Panc1 (cell line): ENCODE data around the gene BTBD2. TPM values are rescaled to one million over a fixed set of nuclear protein-coding genes. Genes with fewer than 3 reads are reported as not detected.

Source experiments
- ATAC-seq: fragments of 200-7000 bp; cut with Tn5 transposase; 2 replicates; pipeline ENCODE4 v1.9.1; 2020; ENCODE audit warnings: mild to moderate bottlenecking, moderate library complexity
- BruUV-seq: library from RNA; stranded (reverse); fragments of 400-500 nt; replicated peaks from 2 replicates; lab custom pipeline; 2021; lab: Mats Ljungman, UMichigan
- CTCF ChIA-PET: fragments of 300-600 bp; sonication (Branson Sonifier 250); formaldehyde crosslinking; loops from one replicate; lab custom pipeline; 2022; ENCODE audit warnings: antibody characterized with exemption; lab: Charles Lee
- POLR2A ChIA-PET: fragments of 300-600 bp; sonication (Branson Sonifier 250); formaldehyde crosslinking; loops from one replicate; lab custom pipeline; 2022; ENCODE audit warnings: antibody characterized with exemption; lab: Charles Lee
- DNase-seq: peaks from one replicate; pipeline ENCODE4 v3.0.0-alpha.2; 2010; ENCODE audit warnings: low read depth, low spot score
- H3K27ac ChIP-seq: 2 replicates; pipeline ENCODE4 v1.5.1; 2011; ENCODE audit warnings: mild to moderate bottlenecking, low read length, inconsistent platforms
- H3K27me3 ChIP-seq: fragments of 200-500 bp; sonication (Bioruptor generic); 2 replicates; pipeline ENCODE4 v1.6.0; 2014; ENCODE audit warnings: low read length, inconsistent platforms; ENCODE audit not compliant: control insufficient read depth, insufficient read depth
- H3K36me3 ChIP-seq: fragments of 200-500 bp; sonication (Bioruptor generic); 2 replicates; pipeline ENCODE4 v1.5.1; 2014; ENCODE audit warnings: inconsistent platforms, mild to moderate bottlenecking, low read length, moderate library complexity; ENCODE audit not compliant: control insufficient read depth, insufficient read depth
- H3K4me1 ChIP-seq: 2 replicates; pipeline ENCODE4 v1.5.1; 2011; ENCODE audit warnings: inconsistent platforms, mild to moderate bottlenecking, low read length, moderate library complexity; ENCODE audit not compliant: control insufficient read depth, insufficient read depth
- H3K4me3 ChIP-seq, 2 experiments: 2 replicates each; pipeline ENCODE4 v1.5.1; 2011 to 2012; ENCODE audit warnings: low read depth in 2 of 2, low read length in 2 of 2, mild to moderate bottlenecking in 2 of 2, inconsistent platforms in 1 of 2, moderate library complexity in 1 of 2
- H3K9me3 ChIP-seq: fragments of 200-500 bp; sonication (Bioruptor generic); 2 replicates; pipeline ENCODE4 v1.5.1; 2014; ENCODE audit warnings: low read depth, mild to moderate bottlenecking, inconsistent platforms, low read length, moderate library complexity; ENCODE audit not compliant: control insufficient read depth, insufficient read depth
- POLR2AphosphoS5 ChIP-seq: IDR thresholded peaks from 2 replicates; pipeline ENCODE4 v1.6.1; 2012; ENCODE audit warnings: mild to moderate bottlenecking, low read depth, low read length, moderate library complexity
- REST ChIP-seq, 2 experiments: IDR thresholded peaks; 2 replicates each; pipeline ENCODE4 v1.6.1; 2011 to 2012; ENCODE audit warnings: low read depth in 2 of 2, control low read depth in 1 of 2, low read length in 1 of 2, mild to moderate bottlenecking in 1 of 2, moderate library complexity in 1 of 2; ENCODE audit not compliant: insufficient read depth in 1 of 2
- SIN3A ChIP-seq: IDR thresholded peaks from 2 replicates; pipeline ENCODE4 v1.6.1; 2012; ENCODE audit warnings: low read depth, mild to moderate bottlenecking, low read length, moderate library complexity, borderline replicate concordance; ENCODE audit not compliant: insufficient read depth
- TCF7L2 ChIP-seq: IDR thresholded peaks from 2 replicates; pipeline ENCODE4 v1.6.1; 2011; ENCODE audit warnings: mild to moderate bottlenecking, low read depth, low read length, inconsistent platforms
- in situ Hi-C: cut with HindIII; loops from 2 replicates; pipeline ENCODE4 v1.10.0; 2016; ENCODE audit warnings: low sequenced_read_pairs, low pct_unique_long_range_greater_than_20kb
- intact Hi-C: fragments of 100-400 bp; cut with micrococcal nuclease; formaldehyde crosslinking; loops from one replicate; pipeline ENCODE4 v1.10.0; 2022; ENCODE audit not compliant: unreplicated experiment
- total RNA-seq: library from RNA; stranded (reverse); gene quantifications from one replicate; pipeline ENCODE4 v1.2.1, GENCODE V29; 2021; ENCODE audit not compliant: unreplicated experiment
- TF ChIP-seq, protein P1 (sequence below): fragments of 450-650 bp; IDR thresholded peaks from 2 replicates; pipeline ENCODE4 v1.5.1; 2017; ENCODE audit warnings: mild to moderate bottlenecking

BTBD2 gene
- total RNA-seq, 1 experiment from 2014 or later = 59.6 TPM

DNA sequence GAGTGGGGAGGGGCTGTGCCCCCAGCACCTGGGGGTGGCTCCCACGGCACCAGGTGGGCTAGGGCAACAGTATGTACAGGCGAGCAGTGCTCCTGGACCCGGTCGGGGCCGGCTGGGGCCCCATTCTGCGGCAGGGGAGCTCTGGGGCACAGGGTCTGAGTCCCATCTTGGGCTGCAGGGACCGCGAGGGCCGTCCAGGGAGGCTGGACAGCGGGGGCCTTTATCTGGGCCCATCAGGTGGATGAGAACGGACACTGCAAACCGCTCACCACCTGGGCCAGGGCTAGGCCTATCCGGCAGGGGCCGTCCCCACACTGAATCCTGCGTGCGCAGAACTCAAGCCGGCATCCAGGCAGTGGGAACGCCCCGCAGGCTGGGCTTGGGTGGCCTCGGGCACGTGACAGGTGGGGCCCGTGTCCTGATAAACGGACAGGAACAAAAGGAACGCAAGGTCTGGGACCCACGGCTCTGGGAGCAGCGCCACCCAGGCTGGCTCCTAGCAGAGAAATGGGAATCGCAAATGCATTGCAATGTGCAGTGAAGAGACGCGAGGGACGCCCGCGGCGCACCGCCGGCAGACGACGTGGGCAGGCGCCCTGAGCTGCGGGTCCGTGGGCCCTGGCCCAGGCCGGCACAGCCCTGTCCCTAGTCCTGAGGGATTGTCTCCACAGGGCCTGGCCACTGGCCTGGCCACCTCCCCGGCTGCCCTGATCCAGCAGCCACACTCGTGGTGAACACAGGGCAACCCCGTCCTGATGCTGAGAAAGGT is 29.7 kb downstream of the BTBD2 start:
- no peaks in the 10 kb centered on the region for H3K9me3 ChIP-seq
- no peak for TF ChIP-seq TCF7L2
- TF ChIP-seq, protein P1, sequence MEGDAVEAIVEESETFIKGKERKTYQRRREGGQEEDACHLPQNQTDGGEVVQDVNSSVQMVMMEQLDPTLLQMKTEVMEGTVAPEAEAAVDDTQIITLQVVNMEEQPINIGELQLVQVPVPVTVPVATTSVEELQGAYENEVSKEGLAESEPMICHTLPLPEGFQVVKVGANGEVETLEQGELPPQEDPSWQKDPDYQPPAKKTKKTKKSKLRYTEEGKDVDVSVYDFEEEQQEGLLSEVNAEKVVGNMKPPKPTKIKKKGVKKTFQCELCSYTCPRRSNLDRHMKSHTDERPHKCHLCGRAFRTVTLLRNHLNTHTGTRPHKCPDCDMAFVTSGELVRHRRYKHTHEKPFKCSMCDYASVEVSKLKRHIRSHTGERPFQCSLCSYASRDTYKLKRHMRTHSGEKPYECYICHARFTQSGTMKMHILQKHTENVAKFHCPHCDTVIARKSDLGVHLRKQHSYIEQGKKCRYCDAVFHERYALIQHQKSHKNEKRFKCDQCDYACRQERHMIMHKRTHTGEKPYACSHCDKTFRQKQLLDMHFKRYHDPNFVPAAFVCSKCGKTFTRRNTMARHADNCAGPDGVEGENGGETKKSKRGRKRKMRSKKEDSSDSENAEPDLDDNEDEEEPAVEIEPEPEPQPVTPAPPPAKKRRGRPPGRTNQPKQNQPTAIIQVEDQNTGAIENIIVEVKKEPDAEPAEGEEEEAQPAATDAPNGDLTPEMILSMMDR = no peak
- TF ChIP-seq POLR2AphosphoS5 = no peak
- no peak for TF ChIP-seq REST (IDR thresholded peaks at IDR 0.05; ENCODE audit: insufficient read depth in 1 of 2, low read depth in 2 of 2, low read length in 1 of 2)
- TF ChIP-seq SIN3A = no peak
- DNase-seq (no peak), ATAC-seq (peak; percentile 43)
- in situ Hi-C loops (no loop called here), intact Hi-C loops (no loop called here)
- ChIA-PET POLR2A (no interaction called here), CTCF (no interaction called here)
- H3K4me1 ChIP-seq = no peaks in the 10 kb centered on the region
- H3K27ac ChIP-seq = no peak overlapping the region
- no peaks in the 10 kb centered on the region for H3K36me3 ChIP-seq
- BruUV-seq = no TSS peak
- H3K27me3 ChIP-seq = no peaks in the 10 kb centered on the region
- no peak overlapping the region for H3K4me3 ChIP-seq

GRCh38 chr19:1984357-1984756 is 31.2 kb downstream of the BTBD2 start:
- Histone ChIP-seq H3K9me3 (no peaks in the 10 kb centered on the region), H3K27me3 (no peaks in the 10 kb centered on the region), H3K27ac (no peak overlapping the region), H3K4me3 (no peak overlapping the region), H3K4me1 (no peaks in the 10 kb centered on the region), H3K36me3 (no peaks in the 10 kb centered on the region)
- DNase-seq (no peak), ATAC-seq (no peak)
- no TSS peak for BruUV-seq
- intact Hi-C loops (no loop called here), in situ Hi-C loops (no loop called here)
- CTCF ChIA-PET = no interaction called here
- POLR2A ChIA-PET = no interaction called here
- TF ChIP-seq POLR2AphosphoS5 (no peak), SIN3A (no peak), REST (IDR thresholded peaks at IDR 0.05; ENCODE audit: insufficient read depth in 1 of 2, low read depth in 2 of 2, low read length in 1 of 2) (no peak), TCF7L2 (no peak)
- TF ChIP-seq, protein P1 = no peak
